Mucosa of descending colon (tissue), 3 donors: Measurements from ENCODE around the gene VAV1. TPM values are rescaled to one million over a fixed set of nuclear protein-coding genes. Genes with fewer than 3 reads are reported as not detected.
A peak's percentile ranks its signal among the peaks of the same experiment; 100 is the strongest.

Source experiments
- ATAC-seq: fragments of 200-7000 bp; cut with Tn5 transposase; one replicate; pipeline ENCODE4 v1.9.1; 2020; ENCODE audit warnings: mild to moderate bottlenecking, moderate library complexity
- DNase-seq, 3 donors: peaks; one replicate each; pipeline ENCODE4 v3.0.0-alpha.2; 2020
- H3K36me3 ChIP-seq: fragments of 200-600 bp; one replicate; pipeline ENCODE4 v1.8.0; 2021; ENCODE audit warnings: low read depth, mild to moderate bottlenecking
- H3K4me1 ChIP-seq: fragments of 200-600 bp; one replicate; pipeline ENCODE4 v1.8.0; 2021; ENCODE audit warnings: low read depth, mild to moderate bottlenecking
- H3K4me3 ChIP-seq: fragments of 200-600 bp; one replicate; pipeline ENCODE4 v1.8.0; 2021; ENCODE audit warnings: mild to moderate bottlenecking
- H3K9me3 ChIP-seq: fragments of 200-600 bp; one replicate; pipeline ENCODE4 v1.8.0; 2021; ENCODE audit warnings: mild to moderate bottlenecking
- intact Hi-C, 2 donors: fragments of 100-400 bp; cut with DNase I in 1 of 2; cut with micrococcal nuclease in 1 of 2; formaldehyde crosslinking; loops; one replicate each; pipeline versions ENCODE4 v1.11.0 to v1.11.1; 2022; cut with DNase I, micrococcal nuclease
- total RNA-seq, 3 donors: library from RNA; stranded (reverse); fragmentation: NEBNext Ultra II Directional in 2 of 3; extraction: Animal tissue kit (Norgen Biotek cat#: 25700) in 2 of 3; gene quantifications; one replicate each; pipeline versions ENCODE4 v1.2.1 to v1.2.4, GENCODE V29; 2021 to 2023
- TF ChIP-seq, protein P1 (sequence below): fragments of 200-600 bp; IDR thresholded peaks from one replicate; pipeline ENCODE4 v1.8.0; 2022; ENCODE audit warnings: antibody characterized with exemption, mild to moderate bottlenecking
- donor health status: DM: no; HTN: no; CAD: no; lungs with moderate emphysema.
- donor health status: DM: no; HTN: no; CAD: no.
- donor health status: DM: no; HTN: yes; CAD: no.

VAV1 gene
- total RNA-seq, 3 donors from 2014 or later: 6.0 to 12.3 (median 10.7) TPM

GRCh38 chr19:6739883-6740588 is 32.5 kb upstream of the VAV1 start:
- H3K4me1 ChIP-seq: peaks cover 38% of the 10 kb centered on the region
- intact Hi-C loops: no loop called here
- H3K36me3 ChIP-seq: no peaks in the 10 kb centered on the region
- ATAC-seq (no peak), DNase-seq (peak in 1 of 3 donors; percentile 65)
- H3K9me3 ChIP-seq: no peaks in the 10 kb centered on the region
- TF ChIP-seq, protein P1, sequence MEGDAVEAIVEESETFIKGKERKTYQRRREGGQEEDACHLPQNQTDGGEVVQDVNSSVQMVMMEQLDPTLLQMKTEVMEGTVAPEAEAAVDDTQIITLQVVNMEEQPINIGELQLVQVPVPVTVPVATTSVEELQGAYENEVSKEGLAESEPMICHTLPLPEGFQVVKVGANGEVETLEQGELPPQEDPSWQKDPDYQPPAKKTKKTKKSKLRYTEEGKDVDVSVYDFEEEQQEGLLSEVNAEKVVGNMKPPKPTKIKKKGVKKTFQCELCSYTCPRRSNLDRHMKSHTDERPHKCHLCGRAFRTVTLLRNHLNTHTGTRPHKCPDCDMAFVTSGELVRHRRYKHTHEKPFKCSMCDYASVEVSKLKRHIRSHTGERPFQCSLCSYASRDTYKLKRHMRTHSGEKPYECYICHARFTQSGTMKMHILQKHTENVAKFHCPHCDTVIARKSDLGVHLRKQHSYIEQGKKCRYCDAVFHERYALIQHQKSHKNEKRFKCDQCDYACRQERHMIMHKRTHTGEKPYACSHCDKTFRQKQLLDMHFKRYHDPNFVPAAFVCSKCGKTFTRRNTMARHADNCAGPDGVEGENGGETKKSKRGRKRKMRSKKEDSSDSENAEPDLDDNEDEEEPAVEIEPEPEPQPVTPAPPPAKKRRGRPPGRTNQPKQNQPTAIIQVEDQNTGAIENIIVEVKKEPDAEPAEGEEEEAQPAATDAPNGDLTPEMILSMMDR: no peak
- H3K4me3 ChIP-seq: peak overlapping the region; percentile 69

- TF ChIP-seq, protein P1: no peak
- Histone ChIP-seq H3K4me1 (peaks cover 42% of the 10 kb centered on the region), H3K9me3 (no peaks in the 10 kb centered on the region), H3K36me3 (no peaks in the 10 kb centered on the region), H3K4me3 (peak overlapping the region; percentile 69)
- intact Hi-C loops: no loop called here
- DNase-seq (peak; percentile 70 to 83 (median 77)), ATAC-seq (no peak)
Measured at GRCh38 chr19:6740589-6741343, 31.7 kb upstream of the VAV1 start.

GRCh38 chr19:6743066-6743465 is 29.4 kb upstream of the VAV1 start:
- intact Hi-C loops: no loop called here

DNA sequence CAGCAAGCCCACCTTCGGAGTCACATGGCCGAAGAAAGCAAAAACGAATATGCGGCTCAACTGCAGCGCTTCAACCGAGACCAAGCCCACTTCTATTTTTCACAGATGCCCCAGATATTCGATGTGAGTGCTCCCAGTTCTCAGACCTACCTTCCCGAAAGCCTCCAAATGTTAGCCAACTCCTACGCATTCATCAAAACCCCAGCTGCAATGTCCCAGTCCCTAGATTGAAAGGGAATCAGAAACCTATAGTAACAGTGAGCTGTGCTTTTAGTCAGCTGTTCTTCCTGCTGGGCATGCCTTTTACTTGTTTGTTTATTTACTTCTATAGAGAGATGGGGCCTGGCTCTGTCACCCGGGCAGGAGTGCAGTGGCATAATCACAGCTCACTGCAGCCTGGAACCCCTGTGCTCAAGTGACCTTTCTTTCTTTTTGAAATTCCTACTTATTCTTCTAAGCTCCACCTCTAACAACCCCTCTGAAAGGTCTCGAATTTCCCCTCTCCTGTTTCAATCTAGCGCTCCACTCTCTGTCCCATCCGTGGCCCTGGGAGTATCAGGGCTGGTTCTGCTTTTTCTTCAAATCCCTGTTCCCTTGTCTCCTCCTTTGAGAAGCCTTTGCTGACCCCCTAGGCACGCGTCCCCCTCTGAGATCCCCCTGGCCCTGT is 28.7 kb upstream of the VAV1 start:
- intact Hi-C loops: no loop called here
- ATAC-seq (no peak), DNase-seq (no peak)
- TF ChIP-seq, protein P1: no peak
- no peak overlapping the region for H3K4me3 ChIP-seq
- H3K4me1 ChIP-seq: peaks cover 26% of the 10 kb centered on the region
- no peaks in the 10 kb centered on the region for H3K9me3 ChIP-seq
- no peaks in the 10 kb centered on the region for H3K36me3 ChIP-seq

More at GRCh38 chr19:6743066-6743465, 29.4 kb upstream of the VAV1 start:
- Histone ChIP-seq H3K4me3 (no peak overlapping the region), H3K36me3 (no peaks in the 10 kb centered on the region), H3K4me1 (peaks cover 34% of the 10 kb centered on the region), H3K9me3 (no peaks in the 10 kb centered on the region)
- DNase-seq (peak in 1 of 3 donors; percentile 48), ATAC-seq (no peak)
- TF ChIP-seq, protein P1: no peak

- H3K36me3 ChIP-seq: no peaks in the 10 kb centered on the region
- intact Hi-C loops: no loop called here
- TF ChIP-seq, protein P1: no peak
- ATAC-seq: peak; percentile 83
- peak; percentile 84 to 89 (median 86) for DNase-seq
- no peak overlapping the region for H3K4me3 ChIP-seq
- peaks cover 23% of the 10 kb centered on the region for H3K4me1 ChIP-seq
- H3K9me3 ChIP-seq: no peaks in the 10 kb centered on the region
Measured at GRCh38 chr19:6744381-6745301, 27.9 kb upstream of the VAV1 start.
